Right kidney (tissue), 1 donor: Measurements from ENCODE around the gene IL17F.
"Not testable (repeated sequence)": the region's sequence is repeated elsewhere in the genome, so short reads cannot be mapped to it uniquely, and the experiment has no call there.

Source experiments
- DNase-seq: peaks from one replicate; pipeline ENCODE4 v3.0.0-alpha.2; 2016

Gene IL17F

GRCh38 chr6:52245425-52245824 lies 1.1 kb upstream of the IL17F start:
- no peak for DNase-seq

- no peak for DNase-seq
Measured at GRCh38 chr6:52243282-52243893, 912 bp downstream of the IL17F start.

GRCh38 chr6:52241819-52242218 lies 2.5 kb downstream of the IL17F start:
- DNase-seq, result no peak

- peak; percentile 39 for DNase-seq
Measured at GRCh38 chr6:52233975-52234823, 10.1 kb downstream of the IL17F start.

GRCh38 chr6:52233005-52233404 lies 11.3 kb downstream of the IL17F start:
- no peak for DNase-seq

GRCh38 chr6:52231406-52232127 lies 12.7 kb downstream of the IL17F start:
- DNase-seq, result no peak

- DNase-seq, result no peak
Measured at GRCh38 chr6:52230685-52231084, 13.6 kb downstream of the IL17F start.

GRCh38 chr6:52227495-52227894 lies 16.8 kb downstream of the IL17F start:
- DNase-seq, result no peak

GRCh38 chr6:52221302-52221701 lies 23.0 kb downstream of the IL17F start:
- DNase-seq, result no peak

GRCh38 chr6:52217761-52218160 lies 26.5 kb downstream of the IL17F start:
- DNase-seq, result no peak

GRCh38 chr6:52216932-52217575 lies 27.2 kb downstream of the IL17F start:
- DNase-seq, result no peak

- no peak for DNase-seq
Measured at GRCh38 chr6:52215787-52216186, 28.5 kb downstream of the IL17F start.

GRCh38 chr6:52213127-52213526 lies 31.2 kb downstream of the IL17F start:
- no peak for DNase-seq

- DNase-seq, result no peak
Measured at GRCh38 chr6:52210227-52210626, 34.1 kb downstream of the IL17F start.

GRCh38 chr6:52209770-52210169 lies 34.5 kb downstream of the IL17F start:
- DNase-seq, result no peak

GRCh38 chr6:52208612-52209011 lies 35.7 kb downstream of the IL17F start:
- no peak for DNase-seq

- no peak for DNase-seq
Measured at GRCh38 chr6:52207066-52207465, 37.2 kb downstream of the IL17F start.

GRCh38 chr6:52201493-52201892 lies 42.8 kb downstream of the IL17F start:
- DNase-seq, result no peak

- no peak for DNase-seq
Measured at GRCh38 chr6:52201046-52201445, 43.3 kb downstream of the IL17F start.

GRCh38 chr6:52200088-52200487 lies 44.2 kb downstream of the IL17F start:
- DNase-seq, result not testable (repeated sequence)

- no peak for DNase-seq
Measured at GRCh38 chr6:52195886-52196285, 48.4 kb downstream of the IL17F start.

GRCh38 chr6:52191824-52192223 lies 52.5 kb downstream of the IL17F start:
- no peak for DNase-seq

GRCh38 chr6:52190409-52190808 lies 53.9 kb downstream of the IL17F start:
- DNase-seq, result no peak
